Stomach smooth muscle (tissue), 2 donors: Measurements from ENCODE around the gene HPS5.
"Not testable (repeated sequence)": the region's sequence is repeated elsewhere in the genome, so short reads cannot be mapped to it uniquely, and the experiment has no call there.

Experiments
- H3K27ac ChIP-seq: one replicate; pipeline ENCODE4 v1.7.0; 2013; ENCODE audit warnings: mild to moderate bottlenecking, low read length, inconsistent platforms
- H3K27me3 ChIP-seq, 2 donors: one replicate each; pipeline ENCODE4 v1.7.0; 2013; ENCODE audit warnings: low read length in 2 of 2; ENCODE audit not compliant: insufficient read depth in 2 of 2, control insufficient read depth in 1 of 2
- H3K36me3 ChIP-seq, 2 donors: one replicate each; pipeline ENCODE4 v1.7.0; 2013; ENCODE audit warnings: low read length in 2 of 2; ENCODE audit not compliant: control insufficient read depth in 2 of 2, insufficient read depth in 2 of 2
- H3K4me1 ChIP-seq: one replicate; pipeline ENCODE4 v1.7.0; 2013; ENCODE audit warnings: low read length; ENCODE audit not compliant: control insufficient read depth, insufficient read depth
- H3K4me3 ChIP-seq, 2 donors: one replicate each; pipeline ENCODE4 v1.7.0; 2013; ENCODE audit warnings: low read length in 2 of 2
- H3K9ac ChIP-seq, 2 donors: one replicate each; pipeline ENCODE4 v1.7.0; 2013; ENCODE audit warnings: low read length in 2 of 2, mild to moderate bottlenecking in 1 of 2
- H3K9me3 ChIP-seq, 2 donors: one replicate each; pipeline ENCODE4 v1.7.0; 2013; ENCODE audit warnings: low read length in 2 of 2; ENCODE audit not compliant: control insufficient read depth in 2 of 2
- donor health status: healthy.
- donor health status: Pancreatic carcinoma.

The HPS5 gene

GRCh38 chr11:18277565-18278271 is 44.2 kb downstream of the HPS5 start:
- H3K4me3 ChIP-seq: no peak overlapping the region
- no peak overlapping the region for H3K9ac ChIP-seq
- H3K27ac ChIP-seq: no peak overlapping the region
- H3K27me3 ChIP-seq: no peaks in the 10 kb centered on the region
- no peaks in the 10 kb centered on the region for H3K9me3 ChIP-seq
- no peaks in the 10 kb centered on the region for H3K4me1 ChIP-seq
- peaks cover 13% of the 10 kb centered on the region in 2 donors for H3K36me3 ChIP-seq

GRCh38 chr11:18271206-18271605 is 50.7 kb downstream of the HPS5 start:
- Histone ChIP-seq H3K4me3 (no peak overlapping the region), H3K27me3 (no peaks in the 10 kb centered on the region), H3K27ac (no peak overlapping the region), H3K9me3 (no peaks in the 10 kb centered on the region), H3K36me3 (no peaks in the 10 kb centered on the region), H3K9ac (no peak overlapping the region), H3K4me1 (no peaks in the 10 kb centered on the region)

- Histone ChIP-seq H3K4me3 (no peak overlapping the region), H3K4me1 (no peaks in the 10 kb centered on the region), H3K9me3 (no peaks in the 10 kb centered on the region), H3K27me3 (no peaks in the 10 kb centered on the region), H3K9ac (no peak overlapping the region), H3K36me3 (no peaks in the 10 kb centered on the region), H3K27ac (no peak overlapping the region)
Observed at GRCh38 chr11:18270102-18270501, 51.8 kb downstream of the HPS5 start.

- not testable (repeated sequence) for H3K36me3 ChIP-seq, H3K27me3 ChIP-seq, H3K9me3 ChIP-seq, H3K9ac ChIP-seq, H3K27ac ChIP-seq, H3K4me1 ChIP-seq, H3K4me3 ChIP-seq
Observed at GRCh38 chr11:18269252-18269651, 52.7 kb downstream of the HPS5 start.

- H3K27ac ChIP-seq, H3K9ac ChIP-seq, H3K4me1 ChIP-seq, H3K4me3 ChIP-seq, H3K9me3 ChIP-seq, H3K27me3 ChIP-seq, H3K36me3 ChIP-seq: not testable (repeated sequence)
Observed at GRCh38 chr11:18267335-18268133, 54.4 kb downstream of the HPS5 start.

- H3K4me3 ChIP-seq: no peak within 1 kb of the TSS
- no peak within 1 kb of the TSS for H3K27ac ChIP-seq
- H3K9ac ChIP-seq: no peak within 1 kb of the TSS
- H3K9me3 ChIP-seq: no peaks in the 10 kb centered on the region
- H3K4me1 ChIP-seq: no peaks in the 10 kb centered on the region
- no peaks in the 10 kb centered on the region for H3K27me3 ChIP-seq
- H3K36me3 ChIP-seq: no peaks in the 10 kb centered on the region
Observed at GRCh38 chr11:18265949-18266348, 56.0 kb downstream of the HPS5 start, which contains the start of gene SAA1. Gene SAA1, plus strand, starts transcription at chr11:18266264. Its CDS starts 624 bp downstream, at chr11:18266888.

GRCh38 chr11:18264677-18265555 is 57.0 kb downstream of the HPS5 start:
- H3K4me1 ChIP-seq: no peaks in the 10 kb centered on the region

GRCh38 chr11:18264035-18264434 is 57.9 kb downstream of the HPS5 start:
- H3K4me3 ChIP-seq: no peak overlapping the region
- no peaks in the 10 kb centered on the region for H3K9me3 ChIP-seq
- H3K9ac ChIP-seq: no peak overlapping the region
- H3K27me3 ChIP-seq: no peaks in the 10 kb centered on the region
- H3K4me1 ChIP-seq: no peaks in the 10 kb centered on the region
- H3K36me3 ChIP-seq: no peaks in the 10 kb centered on the region
- H3K27ac ChIP-seq: no peak overlapping the region

More at GRCh38 chr11:18264677-18265555, 57.0 kb downstream of the HPS5 start:
- H3K4me3 ChIP-seq: no peak overlapping the region
- H3K27me3 ChIP-seq: no peaks in the 10 kb centered on the region
- H3K36me3 ChIP-seq: no peaks in the 10 kb centered on the region
- no peak overlapping the region for H3K9ac ChIP-seq
- H3K9me3 ChIP-seq: no peaks in the 10 kb centered on the region
- no peak overlapping the region for H3K27ac ChIP-seq

- H3K9ac ChIP-seq, H3K4me3 ChIP-seq, H3K36me3 ChIP-seq, H3K9me3 ChIP-seq, H3K27me3 ChIP-seq, H3K4me1 ChIP-seq, H3K27ac ChIP-seq: not testable (repeated sequence)
Observed at GRCh38 chr11:18262681-18263350, 59.1 kb downstream of the HPS5 start.

- H3K4me1 ChIP-seq: no peaks in the 10 kb centered on the region
- H3K9me3 ChIP-seq: no peaks in the 10 kb centered on the region
- no peaks in the 10 kb centered on the region for H3K36me3 ChIP-seq
- no peaks in the 10 kb centered on the region for H3K27me3 ChIP-seq
- H3K27ac ChIP-seq: no peak overlapping the region
- no peak overlapping the region for H3K4me3 ChIP-seq
- no peak overlapping the region for H3K9ac ChIP-seq
Observed at GRCh38 chr11:18261721-18262120, 60.2 kb downstream of the HPS5 start.
